GM18511 (cell line): ENCODE measurements around the gene EYA4.

Source experiments
- ATAC-seq: cut with Tn5 transposase; IDR thresholded peaks from one replicate; pipeline ENCODE4 v1.9.1; 2021; ENCODE audit warnings: mild to moderate bottlenecking, moderate library complexity; ENCODE audit not compliant: unreplicated experiment

The EYA4 gene

GRCh38 chr6:133348846-133349245, 107.7 kb downstream of the EYA4 start:
- ATAC-seq = no peak

GRCh38 chr6:133350928-133351327, 109.8 kb downstream of the EYA4 start:
- no peak for ATAC-seq

- no peak for ATAC-seq
These were observed 110.9 kb downstream of the EYA4 start for GRCh38 chr6:133352046-133352445.

GRCh38 chr6:133353061-133353460, 111.9 kb downstream of the EYA4 start:
- ATAC-seq = no peak

GRCh38 chr6:133355922-133356321, 114.8 kb downstream of the EYA4 start:
- no peak for ATAC-seq

- no peak for ATAC-seq
These were observed 117.5 kb downstream of the EYA4 start for GRCh38 chr6:133358574-133359150.

GRCh38 chr6:133359256-133359655, 118.1 kb downstream of the EYA4 start:
- no peak for ATAC-seq

- ATAC-seq = no peak
These were observed 118.6 kb downstream of the EYA4 start for GRCh38 chr6:133359760-133360159.

GRCh38 chr6:133360194-133360593, 119.0 kb downstream of the EYA4 start:
- ATAC-seq = no peak

- no peak for ATAC-seq
These were observed 121.7 kb downstream of the EYA4 start for GRCh38 chr6:133362813-133363212.

- ATAC-seq = no peak
These were observed 127.5 kb downstream of the EYA4 start for GRCh38 chr6:133368664-133369063.

GRCh38 chr6:133369773-133370272, 128.7 kb downstream of the EYA4 start:
- no peak for ATAC-seq

- ATAC-seq = no peak
These were observed 135.6 kb downstream of the EYA4 start for GRCh38 chr6:133376743-133377142.

GRCh38 chr6:133377219-133377618, 136.1 kb downstream of the EYA4 start:
- ATAC-seq = no peak

- ATAC-seq = no peak
These were observed 138.9 kb downstream of the EYA4 start for GRCh38 chr6:133380047-133380446.

- ATAC-seq = no peak
These were observed 139.6 kb downstream of the EYA4 start for GRCh38 chr6:133380723-133381122.

- ATAC-seq = no peak
These were observed 147.6 kb downstream of the EYA4 start for GRCh38 chr6:133388731-133389130.

- ATAC-seq = no peak
These were observed 149.0 kb downstream of the EYA4 start for GRCh38 chr6:133390168-133390567.

GRCh38 chr6:133392015-133392414, 150.9 kb downstream of the EYA4 start:
- ATAC-seq = no peak

- no peak for ATAC-seq
These were observed 151.5 kb downstream of the EYA4 start for GRCh38 chr6:133392641-133393040.

GRCh38 chr6:133393891-133394290, 152.7 kb downstream of the EYA4 start:
- ATAC-seq = no peak

- no peak for ATAC-seq
These were observed 153.5 kb downstream of the EYA4 start for GRCh38 chr6:133394630-133395029.
